IPS DF 19.7 (cell line): ENCODE results near the gene FOXO3.
"Not testable (repeated sequence)": the region's sequence is repeated elsewhere in the genome, so short reads cannot be mapped to it uniquely, and the experiment has no call there.

Source experiments
- DNase-seq: peaks from one replicate; pipeline ENCODE4 v3.0.0-alpha.2; 2013; ENCODE audit warnings: low read depth, low spot score

The FOXO3 gene

DNA sequence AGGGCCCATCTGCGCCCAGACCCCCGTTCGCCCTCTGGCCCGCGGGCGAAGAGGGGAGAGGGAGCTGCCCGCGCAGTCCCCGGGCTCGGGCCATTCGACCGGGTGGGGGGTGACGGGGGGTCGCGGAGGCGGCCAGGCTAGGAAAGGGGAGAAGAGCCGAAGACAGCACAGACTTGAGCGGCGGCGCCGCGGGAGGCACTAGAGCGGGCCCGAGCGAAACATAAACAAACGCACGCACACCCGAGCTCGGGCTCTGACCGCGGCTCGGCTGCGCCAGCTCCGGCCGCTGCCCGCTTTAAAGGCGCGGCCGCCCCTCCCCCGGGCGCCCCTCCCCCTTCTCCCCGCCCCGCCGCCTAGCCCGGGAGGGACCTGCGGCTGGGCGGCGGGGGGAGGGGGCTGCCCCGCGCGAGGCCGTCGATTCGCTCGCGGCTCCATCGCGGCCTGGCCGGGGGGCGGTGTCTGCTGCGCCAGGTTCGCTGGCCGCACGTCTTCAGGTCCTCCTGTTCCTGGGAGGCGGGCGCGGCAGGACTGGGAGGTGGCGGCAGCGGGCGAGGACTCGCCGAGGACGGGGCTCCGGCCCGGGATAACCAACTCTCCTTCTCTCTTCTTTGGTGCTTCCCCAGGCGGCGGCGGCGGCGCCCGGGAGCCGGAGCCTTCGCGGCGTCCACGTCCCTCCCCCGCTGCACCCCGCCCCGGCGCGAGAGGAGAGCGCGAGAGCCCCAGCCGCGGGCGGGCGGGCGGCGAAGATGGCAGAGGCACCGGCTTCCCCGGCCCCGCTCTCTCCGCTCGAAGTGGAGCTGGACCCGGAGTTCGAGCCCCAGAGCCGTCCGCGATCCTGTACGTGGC is at the start of gene FOXO3:
FOXO3 (plus strand) TSS at position 455 of the 846 bp plus-strand sequence; CDS start at position 747, 292 bp downstream.
- no peak for DNase-seq

DNA sequence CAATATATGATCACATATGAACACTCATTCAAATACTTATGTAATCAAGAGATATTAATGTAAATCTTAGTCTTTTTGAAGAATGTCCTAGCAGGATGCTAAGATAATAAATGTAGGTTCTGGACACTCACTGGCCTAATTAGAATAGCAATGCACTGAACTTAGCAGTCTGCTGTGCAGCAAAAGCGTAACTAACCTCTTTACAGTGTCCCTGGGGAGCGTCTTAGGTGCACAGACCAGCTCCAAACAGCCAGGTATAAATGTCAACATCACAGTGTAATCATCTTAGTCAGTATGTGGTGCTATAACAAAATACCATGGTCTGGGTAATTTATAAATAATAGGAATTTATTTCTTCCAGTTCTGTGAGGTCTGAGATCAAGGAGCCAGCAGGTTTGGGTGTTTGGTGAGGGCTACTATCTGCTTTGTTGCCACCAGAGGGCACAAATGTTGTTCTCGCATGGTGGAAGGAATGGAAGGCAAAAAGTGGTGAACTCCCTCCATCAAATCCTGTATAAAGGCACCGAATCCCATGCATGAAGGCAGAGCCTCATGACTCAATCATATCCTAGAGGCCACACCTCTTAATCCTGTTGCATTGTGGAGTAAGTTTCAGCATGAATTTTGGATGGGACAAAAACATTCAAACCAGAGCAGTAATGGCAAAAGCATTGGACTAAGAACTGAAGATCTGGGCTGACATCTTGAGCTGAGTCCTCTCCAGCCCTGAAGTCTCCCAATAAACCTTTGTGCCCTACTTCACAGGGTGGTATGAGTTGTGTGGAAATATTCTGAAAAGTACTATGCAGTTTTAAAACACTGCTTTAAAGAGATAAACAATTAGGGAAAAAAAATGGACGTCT is 41.8 kb upstream of the FOXO3 start:
- peak; percentile 42 for DNase-seq

- DNase-seq, result no peak
Measured at GRCh38 chr6:108521616-108522107, 39.1 kb upstream of the FOXO3 start.

GRCh38 chr6:108523697-108524096 is 37.0 kb upstream of the FOXO3 start:
- no peak for DNase-seq

DNA sequence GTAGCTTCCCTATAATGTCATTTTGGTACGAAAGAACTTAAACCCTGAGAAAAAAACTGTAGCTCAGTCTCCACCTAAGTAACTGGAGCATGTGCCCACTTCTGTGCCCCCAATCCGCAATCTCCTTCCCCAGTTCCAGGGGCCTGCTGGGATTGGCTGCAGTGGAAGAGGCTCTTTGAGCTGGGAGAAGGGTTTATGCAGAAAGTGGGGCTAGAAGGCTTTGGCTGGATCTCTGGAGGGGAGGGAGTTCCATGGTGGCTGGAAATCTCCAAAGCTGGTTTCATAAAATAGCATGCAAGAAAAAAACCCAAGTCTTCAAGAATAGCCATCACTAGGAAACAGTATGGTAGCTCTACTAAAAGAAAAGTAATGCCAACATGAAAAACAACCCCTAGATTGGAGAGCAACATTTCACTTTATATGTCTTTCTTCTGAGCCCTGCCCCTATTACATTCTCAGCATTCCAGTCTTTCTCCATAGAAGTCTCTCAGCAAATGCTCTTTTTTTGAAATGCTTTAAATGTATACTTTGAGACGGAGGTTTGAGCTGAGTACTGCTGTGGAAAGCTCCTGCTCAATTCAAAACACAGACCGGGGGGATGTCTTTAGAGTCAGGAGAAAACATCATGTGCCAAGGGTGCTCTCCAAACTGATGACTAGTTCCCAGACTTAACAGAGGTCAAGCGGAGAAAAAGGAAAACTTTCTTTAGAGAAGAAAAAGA is 36.0 kb upstream of the FOXO3 start:
- DNase-seq, result no peak

DNA sequence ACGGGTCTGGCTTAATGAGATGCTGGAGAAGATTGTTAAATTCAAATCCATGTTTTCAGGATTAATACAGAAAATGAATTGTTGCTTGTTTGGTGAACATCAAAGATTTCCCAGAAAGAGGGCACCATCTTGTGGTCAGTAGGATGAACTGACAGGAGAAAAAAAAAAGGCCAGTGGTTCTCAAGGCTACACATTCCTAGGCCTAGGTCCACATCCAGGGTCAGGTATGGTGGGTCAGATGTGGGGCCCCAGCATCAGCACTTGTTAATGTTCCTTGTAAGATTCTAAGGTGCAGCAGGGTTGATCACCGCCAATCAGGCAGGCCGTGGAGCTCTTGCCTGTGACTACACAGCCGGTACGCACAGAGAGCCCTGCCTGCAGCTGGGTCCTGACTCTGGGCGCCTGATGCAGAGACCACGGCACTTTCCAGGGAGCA is 34.0 kb upstream of the FOXO3 start:
- no peak for DNase-seq

DNA sequence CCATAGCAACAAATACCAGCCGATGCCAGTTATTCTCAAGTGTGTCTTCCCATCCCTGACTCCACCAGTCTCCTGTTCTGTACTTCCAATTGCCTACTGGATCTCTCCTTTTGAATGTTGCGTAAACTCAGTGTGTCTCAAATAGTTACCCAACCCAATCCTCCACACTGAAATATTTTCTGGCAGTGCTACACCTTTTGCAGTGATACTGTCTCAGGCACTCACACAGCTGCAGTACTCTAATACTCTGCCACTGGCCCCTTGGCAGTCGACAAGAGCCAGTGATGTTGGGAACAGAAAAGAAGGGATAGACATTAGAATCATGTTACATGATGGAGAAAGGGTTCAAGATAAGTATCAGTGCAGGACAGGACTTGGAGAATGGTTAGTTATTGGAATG is 31.8 kb upstream of the FOXO3 start:
- DNase-seq, result no peak

DNA sequence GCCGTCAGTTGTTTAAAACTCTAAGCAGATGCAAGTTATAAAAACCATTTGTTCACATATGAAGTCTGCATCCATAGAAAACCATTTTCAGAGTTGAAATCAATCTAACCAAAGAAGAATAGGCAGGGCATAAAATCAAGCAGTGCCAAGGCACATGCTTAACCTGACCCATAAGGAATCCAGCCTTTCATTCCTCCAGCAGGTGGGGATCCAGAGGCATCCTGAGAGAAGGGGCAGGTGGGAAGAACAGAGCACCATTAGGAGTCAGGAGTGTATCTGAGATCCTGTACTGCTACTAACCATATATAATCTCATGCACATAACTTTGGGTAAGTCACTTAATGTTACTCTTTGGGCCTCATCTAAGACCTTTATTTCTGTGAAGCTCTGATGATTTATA is 29.4 kb upstream of the FOXO3 start:
- DNase-seq, result no peak

DNA sequence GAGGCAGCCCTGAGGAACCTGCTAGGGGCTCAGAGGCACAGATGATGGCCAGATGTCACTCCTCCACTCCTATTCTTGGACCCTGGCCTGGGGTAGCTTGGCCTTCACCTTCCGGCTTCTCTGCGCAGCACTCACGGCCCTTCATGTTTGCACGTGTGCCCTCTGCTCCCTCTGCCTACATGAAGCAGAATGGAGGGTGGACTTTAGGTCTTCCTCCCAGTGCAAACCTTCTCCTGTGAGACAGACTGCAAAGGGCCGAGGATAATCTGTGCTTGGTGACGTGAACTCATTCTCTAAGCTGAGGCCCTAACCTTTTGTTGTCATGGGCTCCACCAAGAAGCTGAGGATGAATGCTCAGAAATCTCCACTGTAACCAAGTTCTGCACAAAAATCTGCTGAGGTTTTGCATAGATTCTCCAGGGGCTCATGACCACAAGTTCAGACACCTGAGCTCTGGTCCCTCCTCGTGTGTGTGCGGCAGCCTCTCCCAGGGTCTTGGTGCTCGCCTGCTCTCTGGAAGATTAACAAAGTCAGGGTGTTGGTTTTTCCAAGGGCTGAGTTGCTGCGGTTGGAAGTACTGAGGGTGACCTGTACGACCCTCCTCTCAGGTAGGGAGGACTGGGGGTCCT is 25.5 kb upstream of the FOXO3 start:
- DNase-seq, result no peak

DNA sequence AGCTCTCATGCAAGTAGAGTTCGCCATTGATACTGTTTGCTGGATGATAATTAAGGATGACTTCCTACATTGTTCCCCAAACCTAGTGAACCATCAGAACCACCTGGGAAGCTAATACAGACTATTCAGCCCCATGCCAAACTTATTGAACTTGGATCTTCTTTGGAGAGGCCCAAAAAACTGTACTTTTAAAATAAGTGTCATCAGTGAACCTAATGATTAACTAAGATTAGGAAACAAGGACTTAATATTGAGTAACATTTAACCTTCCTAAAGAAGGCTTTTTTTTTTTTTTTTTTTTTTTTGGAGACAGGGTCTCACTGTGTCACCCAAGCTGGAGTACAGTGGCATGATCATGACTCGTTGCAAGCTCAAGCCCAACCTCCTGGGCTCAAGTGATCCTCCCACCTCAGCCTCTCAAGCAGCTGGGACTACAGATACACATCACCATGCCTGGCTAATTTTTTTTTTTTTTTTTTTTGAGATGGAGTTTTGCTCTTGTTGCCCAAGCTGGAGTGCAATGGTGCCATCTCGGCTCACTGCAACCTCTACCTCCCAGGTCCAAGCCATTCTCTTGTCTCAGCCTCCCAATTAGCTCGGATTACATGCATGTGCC is 24.7 kb upstream of the FOXO3 start:
- DNase-seq, result not testable (repeated sequence)

GRCh38 chr6:108541843-108542759 is 18.6 kb upstream of the FOXO3 start:
- no peak for DNase-seq

DNA sequence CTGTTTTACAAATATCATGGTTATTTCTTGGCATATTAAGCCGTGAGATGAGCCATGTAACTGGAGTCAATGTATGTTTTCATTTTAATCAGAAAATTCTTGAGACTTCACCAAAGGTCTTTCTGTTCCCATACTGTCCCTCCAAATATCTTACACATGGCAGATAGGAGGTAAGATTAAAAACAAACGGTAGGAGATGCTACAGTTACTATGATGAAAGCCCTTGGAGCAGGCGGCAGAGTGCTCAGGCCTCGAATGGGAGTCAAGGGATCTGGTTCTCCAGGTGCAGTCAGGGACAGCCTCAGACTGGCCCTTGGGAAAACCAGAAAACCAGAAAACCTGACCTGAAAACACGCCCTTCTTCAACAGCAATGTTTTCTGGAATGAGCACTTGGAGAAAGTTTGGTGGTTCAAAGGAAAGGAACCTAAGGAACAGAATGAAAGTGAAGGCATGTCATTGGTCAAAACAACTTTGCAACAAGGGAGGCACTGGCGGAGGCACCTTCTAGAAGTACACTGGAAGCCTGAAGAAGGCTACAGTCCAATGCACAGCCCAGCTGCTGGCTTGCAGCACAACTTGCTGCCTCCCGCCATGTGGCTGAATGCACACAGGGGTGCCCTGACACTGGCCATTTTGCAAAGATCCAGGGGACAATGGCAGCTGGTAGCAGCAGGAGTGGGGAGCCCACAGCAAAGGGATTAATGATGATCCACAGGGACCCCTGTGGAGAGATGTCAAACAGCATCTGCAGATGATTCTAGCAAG is 17.4 kb upstream of the FOXO3 start:
- DNase-seq, result no peak

DNA sequence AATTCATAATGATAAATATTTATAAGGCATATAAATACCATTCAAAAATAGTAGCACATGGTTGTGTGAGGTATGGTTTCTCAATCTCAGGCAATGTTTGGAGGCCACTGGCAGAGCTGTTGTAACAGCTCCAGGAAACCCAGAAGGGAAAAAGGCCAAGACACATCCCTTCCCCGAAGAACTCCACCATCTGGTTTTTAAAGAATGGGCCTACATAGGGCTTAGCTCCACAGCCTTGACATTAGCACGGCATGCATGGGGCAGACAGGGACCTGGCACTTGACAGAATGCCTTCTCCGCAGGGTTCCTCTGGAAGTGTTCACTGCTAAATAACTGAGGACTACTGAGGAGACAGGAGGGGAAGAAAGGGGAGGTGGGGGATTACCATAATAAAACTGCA is 16.1 kb upstream of the FOXO3 start:
- no peak for DNase-seq

DNA sequence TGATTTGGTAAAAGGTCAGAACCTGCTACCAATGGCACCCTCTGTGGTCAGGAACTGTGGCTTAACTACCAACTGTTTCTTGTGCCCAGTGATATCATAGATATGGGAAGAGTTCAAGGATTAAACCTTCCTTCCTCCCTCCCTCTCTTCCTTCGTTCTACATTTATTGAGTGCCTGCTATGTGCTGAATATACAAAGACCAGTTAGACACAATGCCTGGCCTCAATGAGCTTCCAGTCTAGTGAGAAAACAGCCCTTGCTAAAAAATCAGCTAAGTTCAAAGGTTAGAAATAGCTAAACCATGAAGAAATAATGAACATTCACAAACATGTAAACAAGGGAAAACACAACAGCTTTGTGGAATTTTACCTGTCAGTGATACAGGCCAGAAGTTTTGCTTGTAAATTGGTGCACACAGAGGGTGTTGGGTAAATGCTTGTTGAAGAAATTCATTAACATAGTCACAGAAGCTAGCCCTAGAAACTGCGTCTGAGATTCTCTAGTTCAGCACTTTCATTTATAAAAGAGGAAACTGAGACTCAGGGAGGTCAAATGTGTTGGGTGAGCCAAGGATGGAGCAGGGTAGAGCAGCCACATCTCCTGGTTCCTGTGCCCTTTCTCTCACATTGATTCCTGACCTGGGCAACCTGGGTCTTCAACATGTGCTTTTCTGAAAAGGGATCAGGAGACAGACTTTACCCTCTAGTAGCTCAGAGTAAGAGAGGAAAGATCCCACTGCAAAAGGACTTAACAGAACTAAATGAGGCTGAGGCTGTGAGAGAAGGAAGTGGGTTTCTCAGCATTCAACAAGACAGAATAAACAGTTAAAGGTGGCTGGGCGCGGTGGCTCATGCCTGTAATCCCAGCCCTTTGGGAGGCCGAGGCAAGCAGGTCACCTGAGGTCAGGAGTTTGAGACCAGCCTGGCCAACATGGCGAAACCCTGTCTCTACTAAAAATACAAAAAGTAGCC is 14.4 kb upstream of the FOXO3 start:
- no peak for DNase-seq

- no peak for DNase-seq
Measured at GRCh38 chr6:108549241-108549640, 11.5 kb upstream of the FOXO3 start.

GRCh38 chr6:108549741-108550140 is 11.0 kb upstream of the FOXO3 start:
- no peak for DNase-seq

DNA sequence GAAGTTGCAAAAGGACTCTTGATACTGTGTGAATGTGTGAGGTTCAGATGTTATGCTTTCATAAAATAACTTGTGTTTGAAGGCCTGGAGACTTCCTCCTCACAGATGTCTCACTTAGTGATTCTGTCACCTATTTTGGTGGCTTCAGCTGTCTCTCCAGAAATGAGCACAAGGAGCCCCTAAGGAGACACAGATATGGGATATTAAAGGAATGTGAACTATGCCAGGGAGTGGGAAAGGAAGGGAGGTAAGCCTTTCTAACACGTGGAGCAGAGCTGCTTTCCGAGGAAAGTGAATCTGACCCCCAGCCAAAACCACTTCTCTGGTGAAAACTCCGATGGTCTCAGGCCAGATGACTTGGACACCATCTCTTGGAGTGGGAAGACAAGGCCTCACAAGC is 10.5 kb upstream of the FOXO3 start:
- no peak for DNase-seq
